Measurements from ENCODE around the gene CALCR.

The CALCR gene

GRCh38 chr7:93562936-93563335 is 11.6 kb downstream of the CALCR start:
- Histone ChIP-seq H3K9me3 (no peaks in the 10 kb centered on the region), H3K4me3 (ENCODE audit: low read depth, low read length) (no peak overlapping the region), H3K4me1 (no peaks in the 10 kb centered on the region), H3K27me3 (peaks cover 7% of the 10 kb centered on the region; the same call in 1 of the 2 replicates), H3K36me3 (no peaks in the 10 kb centered on the region)
- no peak for DNase-seq
- TF ChIP-seq CTCF (IDR thresholded peaks at IDR 0.05; ENCODE audit: low read depth, low read length) = no peak

DNA sequence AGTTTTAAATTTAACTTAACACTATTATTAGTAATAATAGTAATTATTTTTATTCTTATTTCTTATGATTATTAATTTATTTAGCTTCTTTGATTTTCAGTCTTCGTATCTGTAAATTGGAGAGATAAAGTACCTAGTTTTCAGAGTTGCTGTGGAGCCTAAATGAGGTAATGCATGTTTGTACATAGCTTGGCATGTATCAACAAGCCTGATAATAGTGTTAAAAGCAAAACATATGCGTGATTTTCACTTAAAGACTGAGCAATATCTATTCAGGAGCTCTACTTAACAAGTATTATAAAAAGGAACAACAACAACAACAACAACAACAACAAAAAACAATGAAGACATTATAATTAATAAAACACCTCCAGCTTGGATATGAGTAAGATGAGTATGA is 12.4 kb downstream of the CALCR start:
- no peak for TF ChIP-seq CTCF (IDR thresholded peaks at IDR 0.05; ENCODE audit: low read depth, low read length)
- peaks cover 7% of the 10 kb centered on the region; the same call in 1 of the 2 replicates for H3K27me3 ChIP-seq
- no peaks in the 10 kb centered on the region for H3K9me3 ChIP-seq
- no peaks in the 10 kb centered on the region for H3K4me1 ChIP-seq
- no peak for DNase-seq
- no peaks in the 10 kb centered on the region for H3K36me3 ChIP-seq
- no peak overlapping the region for H3K4me3 ChIP-seq (ENCODE audit: low read depth, low read length)

DNA sequence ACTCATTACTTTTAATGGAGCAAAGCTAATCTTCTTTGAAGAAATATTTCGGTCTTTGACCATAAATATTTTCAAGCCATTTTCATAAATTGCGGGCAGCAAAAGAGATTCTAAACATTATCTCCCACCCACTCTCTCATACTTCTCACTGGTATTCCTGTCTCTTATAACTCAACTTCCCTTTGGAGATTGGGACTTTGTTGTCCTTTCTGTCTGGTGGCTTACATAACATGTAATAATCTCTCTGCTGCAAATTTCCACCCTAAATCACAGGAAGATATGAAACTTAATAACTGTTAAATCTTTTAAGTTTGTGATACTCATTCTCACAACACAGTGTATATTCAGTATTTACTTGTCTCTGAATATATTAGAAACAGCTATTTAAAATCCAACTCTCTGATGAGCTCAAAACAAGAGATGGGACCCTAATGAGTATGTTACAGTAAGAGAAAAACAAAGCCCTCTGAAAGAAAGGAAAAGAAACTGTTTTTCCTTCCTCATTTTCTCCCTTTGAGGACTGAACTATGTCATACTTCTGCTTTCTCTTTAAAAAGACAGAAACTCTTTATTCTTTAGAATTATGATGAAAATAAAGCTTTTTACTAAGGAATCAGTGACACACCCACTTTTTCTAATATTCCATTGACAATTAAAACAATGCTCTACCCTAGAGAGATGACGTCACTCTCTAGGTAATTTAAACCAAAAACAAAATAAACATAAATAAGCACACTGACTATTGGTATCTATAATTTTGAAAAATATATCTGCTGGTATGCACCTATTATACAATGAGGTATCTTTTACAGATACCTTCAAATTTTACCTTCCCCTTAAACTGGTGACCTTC is 14.7 kb downstream of the CALCR start:
- no peak for TF ChIP-seq CTCF (IDR thresholded peaks at IDR 0.05; ENCODE audit: low read depth, low read length)
- Histone ChIP-seq H3K4me3 (ENCODE audit: low read depth, low read length) (no peak overlapping the region), H3K4me1 (no peaks in the 10 kb centered on the region), H3K9me3 (no peaks in the 10 kb centered on the region), H3K36me3 (no peaks in the 10 kb centered on the region), H3K27me3 (no peaks in the 10 kb centered on the region; the same call in 1 of the 2 replicates)
- DNase-seq = no peak

- H3K36me3 ChIP-seq = no peaks in the 10 kb centered on the region
- TF ChIP-seq CTCF (IDR thresholded peaks at IDR 0.05; ENCODE audit: low read depth, low read length) = no peak
- no peaks in the 10 kb centered on the region for H3K4me1 ChIP-seq
- H3K4me3 ChIP-seq (ENCODE audit: low read depth, low read length) = no peak overlapping the region
- no peaks in the 10 kb centered on the region for H3K9me3 ChIP-seq
- no peak for DNase-seq
- H3K27me3 ChIP-seq = no peaks in the 10 kb centered on the region; the same call in 1 of the 2 replicates
These were observed 15.6 kb downstream of the CALCR start for GRCh38 chr7:93558705-93559614.

GRCh38 chr7:93551931-93552330 is 22.6 kb downstream of the CALCR start:
- no peak for TF ChIP-seq CTCF (IDR thresholded peaks at IDR 0.05; ENCODE audit: low read depth, low read length)
- H3K9me3 ChIP-seq = no peaks in the 10 kb centered on the region
- DNase-seq = no peak
- no peaks in the 10 kb centered on the region for H3K4me1 ChIP-seq
- no peak overlapping the region for H3K4me3 ChIP-seq (ENCODE audit: low read depth, low read length)
- H3K27me3 ChIP-seq = no peaks in the 10 kb centered on the region
- no peaks in the 10 kb centered on the region for H3K36me3 ChIP-seq

All from BE2C (cell line).